Panc1 (cell line): ENCODE measurements around the gene NEK4. TPM values are rescaled to one million over a fixed set of nuclear protein-coding genes. Genes with fewer than 3 reads are reported as not detected.
"Not testable (repeated sequence)": the region's sequence is repeated elsewhere in the genome, so short reads cannot be mapped to it uniquely, and the experiment has no call there.

Source experiments
- ATAC-seq: fragments of 200-7000 bp; cut with Tn5 transposase; 2 replicates; pipeline ENCODE4 v1.9.1; 2020; ENCODE audit warnings: mild to moderate bottlenecking, moderate library complexity
- BruUV-seq: library from RNA; stranded (reverse); fragments of 400-500 nt; replicated peaks from 2 replicates; lab custom pipeline; 2021; lab: Mats Ljungman, UMichigan
- CTCF ChIA-PET: fragments of 300-600 bp; sonication (Branson Sonifier 250); formaldehyde crosslinking; loops from one replicate; lab custom pipeline; 2022; ENCODE audit warnings: antibody characterized with exemption; lab: Charles Lee
- POLR2A ChIA-PET: fragments of 300-600 bp; sonication (Branson Sonifier 250); formaldehyde crosslinking; loops from one replicate; lab custom pipeline; 2022; ENCODE audit warnings: antibody characterized with exemption; lab: Charles Lee
- DNase-seq: peaks from one replicate; pipeline ENCODE4 v3.0.0-alpha.2; 2010; ENCODE audit warnings: low read depth, low spot score
- H3K27ac ChIP-seq: 2 replicates; pipeline ENCODE4 v1.5.1; 2011; ENCODE audit warnings: mild to moderate bottlenecking, low read length, inconsistent platforms
- H3K27me3 ChIP-seq: fragments of 200-500 bp; sonication (Bioruptor generic); 2 replicates; pipeline ENCODE4 v1.6.0; 2014; ENCODE audit warnings: low read length, inconsistent platforms; ENCODE audit not compliant: control insufficient read depth, insufficient read depth
- H3K36me3 ChIP-seq: fragments of 200-500 bp; sonication (Bioruptor generic); 2 replicates; pipeline ENCODE4 v1.5.1; 2014; ENCODE audit warnings: inconsistent platforms, mild to moderate bottlenecking, low read length, moderate library complexity; ENCODE audit not compliant: control insufficient read depth, insufficient read depth
- H3K4me1 ChIP-seq: 2 replicates; pipeline ENCODE4 v1.5.1; 2011; ENCODE audit warnings: inconsistent platforms, mild to moderate bottlenecking, low read length, moderate library complexity; ENCODE audit not compliant: control insufficient read depth, insufficient read depth
- H3K4me3 ChIP-seq, 2 experiments: 2 replicates each; pipeline ENCODE4 v1.5.1; 2011 to 2012; ENCODE audit warnings: low read depth in 2 of 2, low read length in 2 of 2, mild to moderate bottlenecking in 2 of 2, inconsistent platforms in 1 of 2, moderate library complexity in 1 of 2
- H3K9me3 ChIP-seq: fragments of 200-500 bp; sonication (Bioruptor generic); 2 replicates; pipeline ENCODE4 v1.5.1; 2014; ENCODE audit warnings: low read depth, mild to moderate bottlenecking, inconsistent platforms, low read length, moderate library complexity; ENCODE audit not compliant: control insufficient read depth, insufficient read depth
- CTCF ChIP-seq: fragments of 450-650 bp; IDR thresholded peaks from 2 replicates; pipeline ENCODE4 v1.5.1; 2017; ENCODE audit warnings: mild to moderate bottlenecking
- POLR2AphosphoS5 ChIP-seq: IDR thresholded peaks from 2 replicates; pipeline ENCODE4 v1.6.1; 2012; ENCODE audit warnings: mild to moderate bottlenecking, low read depth, low read length, moderate library complexity
- SIN3A ChIP-seq: IDR thresholded peaks from 2 replicates; pipeline ENCODE4 v1.6.1; 2012; ENCODE audit warnings: low read depth, mild to moderate bottlenecking, low read length, moderate library complexity, borderline replicate concordance; ENCODE audit not compliant: insufficient read depth
- TCF7L2 ChIP-seq: IDR thresholded peaks from 2 replicates; pipeline ENCODE4 v1.6.1; 2011; ENCODE audit warnings: mild to moderate bottlenecking, low read depth, low read length, inconsistent platforms
- in situ Hi-C: cut with HindIII; loops from 2 replicates; pipeline ENCODE4 v1.10.0; 2016; ENCODE audit warnings: low sequenced_read_pairs, low pct_unique_long_range_greater_than_20kb
- intact Hi-C: fragments of 100-400 bp; cut with micrococcal nuclease; formaldehyde crosslinking; loops from one replicate; pipeline ENCODE4 v1.10.0; 2022; ENCODE audit not compliant: unreplicated experiment
- total RNA-seq: library from RNA; stranded (reverse); gene quantifications from one replicate; pipeline ENCODE4 v1.2.1, GENCODE V29; 2021; ENCODE audit not compliant: unreplicated experiment
- TF ChIP-seq, protein P1 (sequence below), 2 experiments: IDR thresholded peaks; 2 replicates each; pipeline ENCODE4 v1.6.1; 2011 to 2012; ENCODE audit warnings: low read depth in 2 of 2, control low read depth in 1 of 2, low read length in 1 of 2, mild to moderate bottlenecking in 1 of 2, moderate library complexity in 1 of 2; ENCODE audit not compliant: insufficient read depth in 1 of 2

Gene NEK4
- total RNA-seq, 1 experiment from 2014 or later: 22.9 TPM

GRCh38 chr3:52678265-52679198, 92.2 kb downstream of the NEK4 start:
- BruUV-seq: no TSS peak
- Histone ChIP-seq H3K9me3 (no peaks in the 10 kb centered on the region), H3K4me1 (peaks cover 11% of the 10 kb centered on the region), H3K4me3 (no peak overlapping the region), H3K27me3 (no peaks in the 10 kb centered on the region), H3K36me3 (peaks cover 3% of the 10 kb centered on the region), H3K27ac (no peak overlapping the region)
- intact Hi-C loops: no loop called here
- CTCF ChIA-PET: no interaction called here
- POLR2A ChIA-PET: interaction anchor here (0.8 kb wide), 1 partner anchor 12 kb away, joined by 3 read pairs; no protein-coding TSS in a partner anchor
- in situ Hi-C loops: no loop called here
- TF ChIP-seq, protein P1, sequence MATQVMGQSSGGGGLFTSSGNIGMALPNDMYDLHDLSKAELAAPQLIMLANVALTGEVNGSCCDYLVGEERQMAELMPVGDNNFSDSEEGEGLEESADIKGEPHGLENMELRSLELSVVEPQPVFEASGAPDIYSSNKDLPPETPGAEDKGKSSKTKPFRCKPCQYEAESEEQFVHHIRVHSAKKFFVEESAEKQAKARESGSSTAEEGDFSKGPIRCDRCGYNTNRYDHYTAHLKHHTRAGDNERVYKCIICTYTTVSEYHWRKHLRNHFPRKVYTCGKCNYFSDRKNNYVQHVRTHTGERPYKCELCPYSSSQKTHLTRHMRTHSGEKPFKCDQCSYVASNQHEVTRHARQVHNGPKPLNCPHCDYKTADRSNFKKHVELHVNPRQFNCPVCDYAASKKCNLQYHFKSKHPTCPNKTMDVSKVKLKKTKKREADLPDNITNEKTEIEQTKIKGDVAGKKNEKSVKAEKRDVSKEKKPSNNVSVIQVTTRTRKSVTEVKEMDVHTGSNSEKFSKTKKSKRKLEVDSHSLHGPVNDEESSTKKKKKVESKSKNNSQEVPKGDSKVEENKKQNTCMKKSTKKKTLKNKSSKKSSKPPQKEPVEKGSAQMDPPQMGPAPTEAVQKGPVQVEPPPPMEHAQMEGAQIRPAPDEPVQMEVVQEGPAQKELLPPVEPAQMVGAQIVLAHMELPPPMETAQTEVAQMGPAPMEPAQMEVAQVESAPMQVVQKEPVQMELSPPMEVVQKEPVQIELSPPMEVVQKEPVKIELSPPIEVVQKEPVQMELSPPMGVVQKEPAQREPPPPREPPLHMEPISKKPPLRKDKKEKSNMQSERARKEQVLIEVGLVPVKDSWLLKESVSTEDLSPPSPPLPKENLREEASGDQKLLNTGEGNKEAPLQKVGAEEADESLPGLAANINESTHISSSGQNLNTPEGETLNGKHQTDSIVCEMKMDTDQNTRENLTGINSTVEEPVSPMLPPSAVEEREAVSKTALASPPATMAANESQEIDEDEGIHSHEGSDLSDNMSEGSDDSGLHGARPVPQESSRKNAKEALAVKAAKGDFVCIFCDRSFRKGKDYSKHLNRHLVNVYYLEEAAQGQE (IDR thresholded peaks at IDR 0.05; ENCODE audit: insufficient read depth in 1 of 2, low read depth in 2 of 2, low read length in 1 of 2): no peak
- TF ChIP-seq TCF7L2: no peak
- ATAC-seq (no peak), DNase-seq (no peak)

DNA sequence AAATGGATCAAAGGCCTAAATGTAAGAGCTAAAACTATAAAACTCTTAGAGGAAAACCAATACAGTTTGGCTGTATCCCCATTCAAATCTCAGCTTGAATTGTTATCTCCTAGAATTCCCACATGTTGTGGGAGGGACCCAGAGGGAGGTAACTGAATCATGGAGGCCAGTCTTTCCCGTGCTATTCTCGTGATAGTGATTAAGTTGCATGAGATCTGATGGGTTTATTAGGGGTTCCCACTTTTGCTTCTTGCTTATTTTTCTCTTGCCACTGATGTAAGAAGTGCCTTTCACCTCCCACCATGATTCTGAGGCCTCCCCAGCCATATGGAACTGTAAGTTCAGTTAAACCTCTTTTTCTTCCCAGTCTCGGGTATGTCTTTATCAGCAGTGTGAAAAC, 94.5 kb downstream of the NEK4 start:
- intact Hi-C loops, H3K9me3 ChIP-seq, POLR2A ChIA-PET, H3K36me3 ChIP-seq, H3K27ac ChIP-seq, CTCF ChIA-PET, BruUV-seq, DNase-seq, H3K4me1 ChIP-seq, H3K4me3 ChIP-seq, ATAC-seq, H3K27me3 ChIP-seq, in situ Hi-C loops: not testable (repeated sequence)

DNA sequence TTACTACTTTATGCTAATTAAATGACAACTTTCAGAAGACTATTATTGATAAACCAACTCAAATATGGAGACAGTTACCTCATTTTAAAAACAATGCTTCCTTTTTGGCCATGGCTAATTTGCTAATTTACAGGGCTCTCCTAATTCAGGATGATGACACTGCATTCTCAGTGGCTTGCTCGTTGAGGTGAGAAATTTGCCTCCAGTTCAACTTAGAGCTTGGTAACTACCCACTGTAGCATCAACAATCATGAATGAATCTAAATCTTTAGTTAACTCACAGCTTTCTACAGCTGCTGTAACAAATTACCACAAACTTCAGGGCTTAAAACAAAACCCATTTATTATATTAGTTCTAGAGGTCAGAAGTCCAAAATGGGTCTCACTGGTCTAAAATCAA, 99.1 kb downstream of the NEK4 start:
- no peaks in the 10 kb centered on the region for H3K27me3 ChIP-seq
- intact Hi-C loops: no loop called here
- CTCF ChIA-PET: no interaction called here
- POLR2A ChIA-PET: interaction anchor here (0.6 kb wide), 1 partner anchor 10 kb away, joined by 6 read pairs; no protein-coding TSS in a partner anchor
- no peaks in the 10 kb centered on the region for H3K9me3 ChIP-seq
- no TSS peak for BruUV-seq
- no peak for ATAC-seq
- in situ Hi-C loops: no loop called here
- H3K4me3 ChIP-seq: no peak overlapping the region
- peaks cover 25% of the 10 kb centered on the region for H3K4me1 ChIP-seq
- peaks cover 6% of the 10 kb centered on the region; the same call in 1 of the 2 replicates for H3K36me3 ChIP-seq
- no peak for DNase-seq
- peak overlapping the region; percentile 80 for H3K27ac ChIP-seq
- TF ChIP-seq SIN3A (no peak), TCF7L2 (no peak), CTCF (no peak), POLR2AphosphoS5 (no peak)
- TF ChIP-seq, protein P1 (IDR thresholded peaks at IDR 0.05; ENCODE audit: insufficient read depth in 1 of 2, low read depth in 2 of 2, low read length in 1 of 2): no peak
